ENCODE measurements around the gene POLR1H. TPM values are rescaled to one million over a fixed set of nuclear protein-coding genes. Genes with fewer than 3 reads are reported as not detected.

POLR1H gene
- total RNA-seq, 2 experiments from 2014 or later, result 49.6 to 53.8 TPM

DNA sequence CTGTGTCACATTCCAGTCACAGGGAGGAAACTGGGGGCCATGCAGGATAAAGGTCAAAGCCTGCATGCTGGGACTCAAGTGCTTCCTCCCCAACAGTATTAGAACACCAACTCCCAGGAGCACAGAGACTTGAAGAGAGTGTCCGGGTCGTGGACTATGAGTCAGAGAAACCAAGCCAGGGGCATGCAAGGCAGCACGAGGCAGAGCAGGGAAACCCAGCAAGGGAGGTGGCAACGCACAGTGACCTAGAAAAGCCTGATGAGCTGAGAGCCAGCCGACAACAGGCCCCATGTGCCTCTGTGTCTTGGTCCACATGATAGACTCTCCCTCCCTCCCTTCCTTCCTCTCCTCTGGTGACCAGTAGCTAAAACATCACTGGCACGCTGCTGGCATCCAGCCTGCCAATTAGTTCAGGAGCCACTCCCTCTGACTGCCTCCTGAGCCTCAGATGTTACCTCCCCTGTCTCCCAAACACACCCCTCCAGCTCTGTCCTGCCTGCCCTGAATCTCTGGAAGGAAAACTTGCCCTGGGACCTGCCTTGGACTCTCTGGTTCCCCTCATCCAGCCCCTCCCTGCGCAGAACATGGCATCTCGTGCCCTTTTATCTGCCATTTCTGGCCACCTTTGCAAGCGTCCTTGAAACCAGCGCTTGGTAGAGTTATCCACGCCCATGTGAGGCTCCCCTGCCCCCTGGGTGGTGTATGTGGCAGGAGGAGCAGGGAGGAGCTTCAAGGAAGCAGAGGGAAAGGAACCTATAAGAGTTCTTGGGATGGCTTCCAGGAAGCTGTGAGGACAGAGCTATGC, 30.7 kb downstream of the POLR1H start:
- H3K36me3 Mint-ChIP-seq, result peaks cover 1% of the 10 kb centered on the region
- CTCF ChIA-PET, result interaction anchor here (0.7 to 2.9 kb wide), 3 partner anchors 11 to 404 kb away, joined by 3 to 12 read pairs (median 4); no protein-coding TSS in a partner anchor
- DNase-seq, result no peak
- no peak overlapping the region for H3K4me3 Mint-ChIP-seq
- H3K9me3 Mint-ChIP-seq (ENCODE audit: low read depth), result no peaks in the 10 kb centered on the region
- H3K27me3 Mint-ChIP-seq, result peaks cover 80% of the 10 kb centered on the region
- ATAC-seq, result no peak
- H3K27ac Mint-ChIP-seq, result no peak overlapping the region
- no peaks in the 10 kb centered on the region for H3K4me1 Mint-ChIP-seq

DNA sequence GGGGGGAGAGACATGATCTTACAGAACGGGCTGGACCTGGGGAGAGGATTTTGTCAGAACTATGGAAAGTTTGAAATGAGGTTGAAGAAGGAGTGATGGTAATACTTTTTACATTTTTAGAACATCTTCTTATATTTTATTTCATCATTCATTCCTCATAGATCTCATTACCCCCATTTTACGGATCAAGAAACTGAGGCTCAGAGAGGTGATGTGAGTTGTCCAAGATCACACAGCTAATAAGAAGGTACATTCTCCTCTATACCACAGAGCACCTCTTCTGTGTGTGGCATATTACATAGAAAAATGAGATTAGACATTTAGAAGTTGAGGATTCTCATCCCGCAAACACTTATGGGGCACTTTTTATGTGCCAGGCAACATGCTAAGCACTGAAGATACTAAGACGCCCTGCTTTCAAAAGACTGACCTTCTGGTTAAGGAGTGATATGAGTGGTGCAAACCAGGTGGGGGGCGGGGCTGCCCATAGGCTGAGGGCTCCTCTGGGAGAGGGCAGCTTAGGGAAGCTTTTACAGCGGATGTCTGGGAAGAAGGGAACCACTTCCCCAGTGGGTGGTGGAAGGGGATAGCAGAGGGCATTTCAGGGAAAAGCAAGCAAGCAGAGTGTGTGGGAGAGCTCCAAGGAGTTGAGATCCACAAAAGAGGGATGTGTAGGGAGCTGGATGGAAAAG, 31.9 kb downstream of the POLR1H start:
- Mint-ChIP-seq H3K4me1 (peaks cover 3% of the 10 kb centered on the region), H3K27me3 (peaks cover 81% of the 10 kb centered on the region), H3K27ac (no peak overlapping the region), H3K9me3 (ENCODE audit: low read depth) (no peaks in the 10 kb centered on the region), H3K36me3 (peaks cover 3% of the 10 kb centered on the region), H3K4me3 (no peak overlapping the region)
- CTCF ChIA-PET, result interaction anchor here (0.7 to 2.3 kb wide), 2 partner anchors 10 to 405 kb away, joined by 3 to 10 read pairs; no protein-coding TSS in a partner anchor
- ATAC-seq (no peak), DNase-seq (no peak)

DNA sequence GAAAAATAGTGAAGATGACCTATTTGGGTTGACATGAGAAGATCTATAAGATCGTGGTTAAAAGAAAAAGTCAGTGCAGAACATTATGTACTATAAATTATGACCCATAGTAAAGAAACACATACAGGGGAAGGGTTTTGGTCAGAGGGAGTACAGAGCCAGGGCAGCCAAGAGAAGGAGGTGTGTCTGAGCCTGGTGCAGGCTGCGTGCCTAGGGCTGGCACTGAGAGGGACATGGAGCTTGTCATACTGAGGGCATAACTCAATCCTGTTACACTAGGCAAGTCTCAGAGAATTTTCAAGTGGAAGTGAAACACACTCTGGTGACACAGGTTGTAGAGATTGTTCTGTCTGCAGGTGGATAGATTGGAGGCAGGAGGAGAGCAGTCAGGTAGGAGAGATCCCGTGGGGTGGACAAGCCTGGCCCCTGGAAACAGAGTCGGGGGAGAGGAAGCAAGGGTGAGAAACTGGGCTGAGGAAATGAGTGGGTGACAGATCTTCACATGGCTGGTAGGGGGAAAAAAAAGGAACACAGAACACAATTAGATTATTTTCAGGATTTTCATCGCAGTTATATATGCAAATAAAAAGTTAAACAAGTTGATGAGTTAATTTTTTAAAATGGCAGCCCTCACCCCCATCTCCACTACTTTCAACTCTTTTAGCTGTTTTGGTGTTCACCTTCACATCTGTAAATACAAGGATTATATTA, 33.0 kb downstream of the POLR1H start:
- no peak for ATAC-seq
- no peak overlapping the region for H3K4me3 Mint-ChIP-seq
- H3K4me1 Mint-ChIP-seq, result peaks cover 3% of the 10 kb centered on the region
- no peaks in the 10 kb centered on the region for H3K9me3 Mint-ChIP-seq (ENCODE audit: low read depth)
- H3K27ac Mint-ChIP-seq, result no peak overlapping the region
- peaks cover 88% of the 10 kb centered on the region for H3K27me3 Mint-ChIP-seq
- CTCF ChIA-PET, result interaction anchor here (2.3 kb wide), 1 partner anchor 9 kb away, joined by 10 read pairs; no protein-coding TSS in a partner anchor
- peaks cover 3% of the 10 kb centered on the region for H3K36me3 Mint-ChIP-seq
- no peak for DNase-seq

DNA sequence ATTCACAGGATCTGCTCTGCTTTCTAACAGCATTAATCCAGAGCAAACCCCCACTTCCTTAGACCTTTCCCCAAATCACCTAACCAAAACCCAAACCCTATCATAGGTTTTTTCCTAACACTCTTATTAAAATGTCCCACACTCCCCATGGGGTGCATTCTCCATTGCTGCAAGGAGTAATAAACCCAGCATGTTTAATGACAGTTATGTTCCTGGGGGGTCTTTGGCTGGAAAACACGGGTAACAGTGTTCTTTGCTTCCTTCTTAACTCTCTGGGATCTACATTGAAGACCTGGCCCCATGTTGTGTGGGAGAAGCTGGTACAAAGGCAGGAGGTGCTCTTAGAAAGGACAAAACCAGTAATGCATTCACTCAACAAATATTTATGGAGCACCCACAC, 35.8 kb downstream of the POLR1H start:
- H3K27me3 Mint-ChIP-seq, result peaks cover 90% of the 10 kb centered on the region
- peaks cover 3% of the 10 kb centered on the region for H3K36me3 Mint-ChIP-seq
- no peak for DNase-seq
- no peak overlapping the region for H3K4me3 Mint-ChIP-seq
- H3K9me3 Mint-ChIP-seq (ENCODE audit: low read depth), result no peaks in the 10 kb centered on the region
- peaks cover 23% of the 10 kb centered on the region for H3K4me1 Mint-ChIP-seq
- ATAC-seq, result no peak
- CTCF ChIA-PET, result interaction anchor here (0.8 to 2.7 kb wide), 2 partner anchors 34 to 73 kb away, joined by 3 to 11 read pairs; no protein-coding TSS in a partner anchor
- H3K27ac Mint-ChIP-seq, result no peak overlapping the region

DNA sequence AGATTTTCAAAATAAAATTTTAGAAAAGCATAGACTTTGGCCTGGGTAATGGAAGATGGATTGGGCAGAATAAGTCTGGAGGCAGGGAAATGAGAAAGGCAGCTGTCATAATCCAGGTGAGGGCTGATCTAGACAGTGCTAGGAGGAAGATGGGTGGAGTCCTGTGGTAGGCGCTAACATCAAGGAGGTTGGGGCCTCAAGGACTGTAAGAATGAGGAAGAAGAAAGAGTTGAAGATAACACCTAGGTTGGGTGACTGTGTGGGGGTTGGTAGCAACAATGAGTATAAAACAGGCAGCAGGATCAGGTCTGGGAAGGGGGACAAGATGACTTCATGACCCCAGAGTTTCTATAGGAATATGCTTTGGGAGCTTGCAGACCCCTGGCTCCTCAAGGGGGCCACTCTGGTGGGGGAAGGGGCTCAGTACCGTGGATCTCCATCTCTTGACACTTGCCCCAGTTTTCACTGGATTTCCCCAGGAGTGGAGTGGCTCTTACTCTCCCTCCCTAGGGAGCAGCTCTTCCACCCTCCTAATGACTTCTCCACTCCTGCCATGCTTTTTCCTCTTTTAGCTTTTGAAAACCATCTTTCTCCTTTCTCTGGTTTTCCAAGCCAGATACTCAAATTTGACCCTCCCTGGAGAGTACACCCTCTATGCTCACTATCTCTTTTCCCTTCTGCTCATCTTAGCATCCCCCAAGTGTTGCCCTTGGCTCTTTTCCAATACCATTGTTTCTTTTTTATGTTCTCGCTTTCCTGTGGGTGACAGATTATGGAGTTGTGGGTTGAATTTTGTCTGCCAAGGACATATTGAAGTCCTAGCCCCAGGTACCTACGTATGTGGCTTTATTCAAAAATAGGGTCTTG, 37.1 kb downstream of the POLR1H start:
- no peak for DNase-seq
- peaks cover 2% of the 10 kb centered on the region for H3K36me3 Mint-ChIP-seq
- no peaks in the 10 kb centered on the region for H3K9me3 Mint-ChIP-seq (ENCODE audit: low read depth)
- ATAC-seq, result no peak
- H3K27me3 Mint-ChIP-seq, result peaks cover 82% of the 10 kb centered on the region
- H3K4me1 Mint-ChIP-seq, result peaks cover 31% of the 10 kb centered on the region
- H3K4me3 Mint-ChIP-seq, result no peak overlapping the region
- H3K27ac Mint-ChIP-seq, result no peak overlapping the region
- CTCF ChIA-PET, result interaction anchor here (0.9 to 2.7 kb wide), 2 partner anchors 33 to 37 kb away, joined by 4 to 11 read pairs; no protein-coding TSS in a partner anchor

DNA sequence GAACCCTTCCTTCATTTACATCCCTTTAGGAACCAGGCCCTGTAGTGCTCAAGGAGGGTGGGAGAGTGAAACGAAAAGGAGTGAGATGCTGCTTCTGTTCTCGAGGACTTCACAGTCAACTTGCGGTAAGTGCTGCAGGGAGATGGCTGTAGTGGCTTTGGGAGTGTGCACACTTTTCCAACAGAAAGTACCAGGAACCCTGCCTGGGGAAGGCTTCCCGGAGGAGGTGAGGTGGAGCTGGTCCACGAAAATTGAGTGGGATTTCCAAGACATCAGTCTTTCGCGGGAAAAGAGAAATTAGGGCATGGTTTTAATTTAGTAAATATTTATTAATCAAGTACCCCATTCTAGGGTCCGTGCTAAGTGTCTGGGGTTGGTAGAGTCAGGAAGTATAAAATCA, 39.1 kb downstream of the POLR1H start:
- Mint-ChIP-seq H3K36me3 (peaks cover 2% of the 10 kb centered on the region), H3K9me3 (ENCODE audit: low read depth) (no peaks in the 10 kb centered on the region), H3K4me1 (peaks cover 37% of the 10 kb centered on the region), H3K27ac (no peak overlapping the region), H3K27me3 (peaks cover 81% of the 10 kb centered on the region), H3K4me3 (peak overlapping the region; percentile 13)
- no peak for DNase-seq
- CTCF ChIA-PET, result no interaction called here
- ATAC-seq, result no peak

DNA sequence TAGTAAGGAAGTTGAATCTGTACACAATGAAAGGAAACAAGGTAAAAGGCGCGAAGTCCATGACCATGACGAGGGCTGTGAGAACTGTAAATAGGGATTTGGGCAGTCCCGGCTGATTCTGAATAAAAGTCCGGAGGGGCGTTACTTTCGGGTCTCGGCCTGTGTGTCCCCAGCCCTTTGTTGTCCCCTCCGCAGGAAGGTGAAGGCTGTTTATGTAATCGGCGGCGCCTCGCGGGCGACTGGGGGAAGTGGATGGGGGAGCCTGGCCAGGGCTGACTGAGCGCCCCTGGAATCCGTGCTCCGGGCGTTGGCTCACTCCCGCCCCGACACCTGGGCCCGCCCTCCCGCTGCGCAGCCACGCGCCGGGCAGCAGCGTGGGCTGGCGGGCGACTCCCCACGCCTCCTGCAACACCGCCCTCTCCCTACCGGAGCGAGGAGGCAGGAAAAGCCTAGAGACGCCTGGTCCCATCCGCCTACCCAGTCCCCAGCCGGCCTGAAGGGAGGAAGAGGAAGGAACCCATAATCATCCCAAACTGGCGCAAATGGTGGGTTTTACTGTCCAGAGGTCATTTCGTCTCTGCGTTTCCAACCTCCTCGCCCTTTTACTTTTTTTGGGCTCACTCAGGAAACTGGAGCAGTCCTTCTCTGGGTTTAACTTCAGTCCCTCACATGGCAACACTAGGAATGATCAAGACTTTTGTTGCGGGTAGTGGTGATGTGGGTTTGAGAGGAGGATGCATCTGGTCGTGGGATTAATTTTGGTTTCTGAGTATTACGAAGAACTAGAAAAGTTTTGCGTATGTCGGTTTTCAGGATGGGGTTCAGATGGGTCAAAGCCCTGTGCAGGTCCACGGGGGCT, 39.7 kb downstream of the POLR1H start:
- Mint-ChIP-seq H3K4me1 (peaks cover 37% of the 10 kb centered on the region), H3K27me3 (peaks cover 76% of the 10 kb centered on the region)
- no peak for DNase-seq

DNA sequence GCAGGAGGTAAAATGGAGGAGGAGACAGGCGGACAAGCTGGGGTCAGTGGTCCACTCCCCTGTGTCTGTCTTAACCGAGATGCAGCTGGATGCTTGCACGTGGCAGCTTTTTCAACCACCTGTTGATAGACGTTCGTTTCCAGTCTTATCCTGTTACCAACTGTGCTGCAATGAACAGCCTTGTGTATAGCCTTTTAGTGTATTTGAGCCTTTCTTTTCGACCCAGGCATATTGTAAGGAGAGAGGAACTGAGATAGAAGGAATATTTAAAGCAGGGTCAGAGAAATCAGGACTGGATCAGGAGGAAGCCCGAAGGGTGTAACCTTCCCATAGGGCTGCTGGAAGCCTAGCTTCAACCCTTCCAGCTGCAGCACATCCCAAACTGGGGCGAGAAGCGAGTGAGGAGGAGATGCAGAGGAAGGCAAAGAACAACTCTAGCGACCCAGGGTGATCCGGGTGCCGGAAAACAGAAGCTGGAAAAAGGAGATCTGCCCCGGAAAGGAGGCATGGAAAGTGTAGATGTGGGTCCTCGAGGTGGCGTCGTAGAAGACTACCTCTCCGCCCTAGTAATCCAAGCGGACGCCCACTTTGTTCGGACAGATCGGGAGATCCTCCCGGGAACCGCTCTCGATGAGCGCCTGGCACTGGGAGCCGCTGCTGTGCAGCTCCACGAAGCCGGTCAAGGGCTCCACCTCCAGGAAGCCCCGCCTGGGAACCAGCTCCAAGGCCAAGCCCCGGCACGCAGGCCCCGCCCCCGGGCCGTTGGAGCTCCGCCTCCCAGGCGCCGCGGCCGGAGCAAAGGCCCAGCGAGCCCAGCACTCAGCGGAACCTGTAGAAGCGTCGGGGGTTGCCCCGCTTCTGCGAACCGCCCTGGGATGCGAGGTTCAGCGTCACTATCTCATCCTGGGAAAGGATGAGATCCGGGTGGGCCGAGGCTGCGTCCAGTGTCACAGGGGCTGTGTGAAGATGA, 40.7 kb downstream of the POLR1H start:
- peak; percentile 70 for DNase-seq
- peaks cover 37% of the 10 kb centered on the region for H3K4me1 Mint-ChIP-seq
- H3K4me3 Mint-ChIP-seq, result peak overlapping the region; percentile 60
- peak; percentile 79 for ATAC-seq
- peaks cover 71% of the 10 kb centered on the region for H3K27me3 Mint-ChIP-seq
- CTCF ChIA-PET, result interaction anchor here (0.6 to 5.6 kb wide), 16 partner anchors 10 to 213 kb away, joined by 3 to 234 read pairs (median 6); partner anchors contain the start of genes POLR1H, PPP1R11, TRIM26 and TRIM40
- H3K9me3 Mint-ChIP-seq (ENCODE audit: low read depth), result no peaks in the 10 kb centered on the region
- no peak overlapping the region for H3K27ac Mint-ChIP-seq
- H3K36me3 Mint-ChIP-seq, result peaks cover 2% of the 10 kb centered on the region

More for the DNA sequence above, 39.7 kb downstream of the POLR1H start:
- Mint-ChIP-seq H3K27ac (no peak overlapping the region), H3K36me3 (peaks cover 2% of the 10 kb centered on the region), H3K4me3 (peak overlapping the region; percentile 60), H3K9me3 (ENCODE audit: low read depth) (no peaks in the 10 kb centered on the region)
- peak; percentile 18 for ATAC-seq
- CTCF ChIA-PET, result interaction anchor here (0.9 to 5.6 kb wide), 9 partner anchors 25 to 214 kb away, joined by 3 to 234 read pairs (median 4); partner anchors contain the start of genes POLR1H, PPP1R11, TRIM26 and TRIM40

DNA sequence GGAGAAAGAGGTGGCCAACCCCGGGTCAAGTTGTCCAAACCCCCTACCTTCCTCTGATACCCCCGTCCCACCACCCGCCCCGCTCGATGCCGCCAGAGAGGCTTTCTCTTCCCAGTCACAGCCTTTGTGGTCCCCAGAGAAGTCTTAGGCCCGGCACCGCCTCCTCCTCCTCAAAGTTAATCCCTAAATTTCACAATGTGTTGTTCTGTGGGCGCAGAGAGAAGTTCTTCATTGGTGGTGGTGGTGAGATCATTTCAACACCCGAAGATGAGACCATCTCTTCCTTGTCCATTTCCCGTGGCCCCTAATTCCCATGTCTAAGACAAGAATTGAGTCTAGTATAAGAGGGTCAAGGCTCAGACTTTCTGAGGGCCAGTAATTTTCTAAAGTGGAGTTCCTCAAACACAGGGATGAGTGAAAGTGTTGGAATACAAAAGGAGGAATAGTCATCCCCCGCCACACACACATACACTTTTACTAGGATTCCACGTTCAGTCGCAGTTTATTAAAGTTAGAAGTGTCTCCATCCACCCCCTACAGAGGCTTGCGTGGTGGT, 41.4 kb downstream of the POLR1H start:
- DNase-seq (no peak), ATAC-seq (peak; percentile 7)
- H3K36me3 Mint-ChIP-seq, result peaks cover 2% of the 10 kb centered on the region
- peaks cover 37% of the 10 kb centered on the region for H3K4me1 Mint-ChIP-seq
- CTCF ChIA-PET, result interaction anchor here (0.7 to 5.6 kb wide), 34 partner anchors 8 to 297 kb away, joined by 3 to 234 read pairs (median 6); partner anchors contain the start of genes PPP1R11, RNF39, TRIM26 and TRIM40
- peaks cover 65% of the 10 kb centered on the region for H3K27me3 Mint-ChIP-seq
- peak overlapping the region; percentile 62 for H3K4me3 Mint-ChIP-seq
- no peak overlapping the region for H3K27ac Mint-ChIP-seq
- no peaks in the 10 kb centered on the region for H3K9me3 Mint-ChIP-seq (ENCODE audit: low read depth)

DNA sequence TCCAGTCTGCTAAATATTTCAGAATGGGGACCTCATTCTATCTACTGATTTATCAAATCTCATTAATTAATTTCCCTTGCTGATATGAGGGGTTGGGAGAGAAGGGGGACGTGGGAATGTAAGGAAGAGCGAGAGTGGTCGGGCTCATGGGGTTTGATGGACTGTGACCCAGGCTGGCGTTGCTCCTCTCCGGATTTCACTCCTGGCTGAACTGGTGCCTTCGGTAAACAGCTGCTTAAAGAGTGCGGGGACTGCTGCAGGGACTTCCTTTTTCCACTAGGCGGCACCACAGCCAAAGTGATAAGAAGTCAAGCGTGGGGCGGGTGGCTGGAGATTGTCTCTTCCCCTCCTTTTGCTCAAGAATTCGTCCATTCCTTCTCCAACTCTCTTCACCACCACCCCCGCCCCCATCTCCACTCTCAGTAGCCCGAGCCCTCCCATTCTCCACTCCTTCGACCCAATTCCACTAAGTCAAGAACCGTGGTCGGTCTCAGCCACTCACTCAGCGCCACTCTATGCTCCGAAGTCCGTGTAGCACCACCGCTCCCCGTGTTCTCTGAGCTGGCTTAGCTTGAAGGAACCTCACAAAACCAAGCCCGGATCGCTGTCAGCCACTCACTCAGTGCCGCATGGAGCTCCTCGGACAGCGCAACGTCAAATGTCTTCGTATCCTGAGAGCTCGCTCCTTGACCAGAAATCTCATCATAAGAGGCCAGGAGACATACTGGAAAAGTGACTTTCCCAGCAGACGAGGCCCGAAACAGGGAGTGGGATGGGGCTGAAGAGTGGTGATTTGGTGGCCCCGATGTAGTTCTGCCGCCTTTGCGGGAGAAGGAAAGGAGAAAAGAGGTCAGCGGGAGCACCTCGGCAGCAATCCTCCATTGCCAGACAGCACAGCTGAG, 42.2 kb downstream of the POLR1H start:
- DNase-seq (peak; percentile 90), ATAC-seq (peak; percentile 80)
- Mint-ChIP-seq H3K9me3 (ENCODE audit: low read depth) (no peaks in the 10 kb centered on the region), H3K27me3 (peaks cover 65% of the 10 kb centered on the region), H3K4me1 (peaks cover 37% of the 10 kb centered on the region), H3K4me3 (peak overlapping the region; percentile 62), H3K27ac (no peak overlapping the region), H3K36me3 (no peaks in the 10 kb centered on the region)
- CTCF ChIA-PET, result interaction anchor here (0.6 to 5.6 kb wide), 35 partner anchors 9 to 296 kb away, joined by 3 to 234 read pairs (median 5); partner anchors contain the start of genes POLR1H, PPP1R11, RNF39 and TRIM26
